Activated CD4-positive, alpha-beta T cell treated with anti-CD3 and anti-CD28 coated beads, Interleukin-2, Interleukin-6, amounts not matched to agents 100 ng/mL and 50 ng/mL, durations not matched to agents 16 hours and 8 hours (primary cell): ENCODE results near the gene ZNF860.
"Not testable (repeated sequence)": the region's sequence is repeated elsewhere in the genome, so short reads cannot be mapped to it uniquely, and the experiment has no call there.

ENCODE experiments used
- DNase-seq: peaks from one replicate; pipeline ENCODE4 v3.0.0-alpha.2; 2020

Gene ZNF860

GRCh38 chr3:31962801-31963205 is 18.7 kb upstream of the ZNF860 start:
- peak; percentile 16 for DNase-seq

GRCh38 chr3:31966978-31967591 is 14.5 kb upstream of the ZNF860 start:
- no peak for DNase-seq

DNA sequence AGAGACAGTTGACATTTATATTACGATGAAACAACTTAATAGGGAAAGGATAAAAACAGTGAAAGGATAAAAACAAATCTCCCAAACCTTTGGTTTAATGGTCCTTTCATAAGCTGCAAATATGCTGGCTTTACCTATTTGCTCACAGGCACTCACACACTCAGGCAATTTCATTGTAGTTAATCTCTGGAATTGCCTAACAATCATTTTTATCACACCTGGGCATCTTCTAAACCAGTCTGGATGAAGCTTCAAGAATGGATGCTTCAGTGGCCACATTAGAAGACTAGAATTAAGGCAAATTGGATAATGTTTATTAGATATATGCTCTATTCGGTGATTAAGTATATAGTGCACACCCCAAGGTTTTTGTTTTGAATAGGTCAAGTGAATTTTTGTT is 14.0 kb upstream of the ZNF860 start:
- no peak for DNase-seq

DNA sequence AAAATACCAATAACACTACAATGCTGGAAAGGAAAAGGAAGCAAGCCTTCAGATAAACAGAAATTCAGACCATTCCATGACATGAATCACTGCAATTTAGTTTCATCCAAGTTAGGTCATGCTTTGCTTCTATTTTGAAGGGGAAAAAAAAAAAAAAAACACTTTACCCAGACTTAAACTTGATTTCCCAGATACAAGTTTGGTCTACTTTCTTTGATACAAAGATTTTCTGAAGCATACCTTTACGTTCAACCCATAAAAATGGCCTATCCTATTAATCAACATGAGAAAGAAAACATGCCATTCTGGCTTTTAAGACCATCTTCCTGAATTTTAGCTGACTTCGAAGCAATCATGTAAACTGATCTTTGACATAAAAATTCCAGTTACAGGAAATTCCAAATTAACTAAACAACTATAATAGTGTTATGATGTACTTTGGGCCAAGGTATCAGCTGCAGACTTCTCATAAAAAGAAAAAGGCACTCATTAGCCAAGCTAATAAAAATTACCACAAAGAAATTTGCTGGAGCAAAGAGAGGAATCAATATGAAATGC is 13.1 kb upstream of the ZNF860 start:
- no peak for DNase-seq

DNA sequence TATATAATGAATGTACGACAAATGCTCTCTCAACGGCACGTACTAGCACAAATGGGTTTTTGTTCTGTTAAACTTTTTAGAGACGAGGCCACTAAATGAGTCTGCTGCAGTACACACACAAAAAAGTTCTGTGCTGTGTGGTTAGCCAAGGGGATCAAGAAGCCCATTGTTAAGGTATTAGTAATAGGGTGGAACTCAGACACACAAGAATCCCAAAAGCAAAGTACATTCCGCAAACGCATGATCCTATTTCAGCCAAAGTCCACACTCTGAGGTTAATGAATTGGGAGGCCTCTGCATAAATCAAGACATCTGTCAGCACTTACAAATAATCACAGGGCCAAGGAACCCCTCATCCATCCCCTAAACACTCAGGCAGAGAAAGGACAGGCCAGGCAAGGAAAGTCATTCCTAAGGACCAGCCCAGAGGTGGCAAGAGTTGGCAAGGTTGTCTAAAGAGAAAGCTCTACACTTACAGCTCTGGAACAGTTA is 12.6 kb upstream of the ZNF860 start:
- DNase-seq, result no peak

DNA sequence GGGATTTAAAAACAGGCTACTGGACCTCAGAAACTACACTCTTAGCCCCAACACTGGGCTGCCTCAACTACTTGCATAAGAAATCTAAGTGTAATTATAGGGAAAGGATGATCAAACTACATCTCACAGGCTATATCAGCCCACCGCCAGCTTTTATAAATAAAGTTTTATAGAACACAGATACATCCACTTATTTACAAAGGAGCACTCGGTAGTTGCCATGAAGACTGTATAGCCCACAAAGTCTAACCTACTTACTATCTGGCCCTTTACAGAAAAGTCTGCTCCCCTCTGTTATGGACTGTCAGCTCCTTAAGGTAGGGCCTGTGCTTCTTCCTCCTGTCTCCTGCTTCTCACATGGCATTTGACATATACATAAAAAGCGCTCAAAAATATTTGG is 9.9 kb upstream of the ZNF860 start:
- no peak for DNase-seq

GRCh38 chr3:31973081-31973480 is 8.5 kb upstream of the ZNF860 start:
- DNase-seq, result no peak

GRCh38 chr3:31973837-31974236 is 7.7 kb upstream of the ZNF860 start:
- DNase-seq, result no peak

DNA sequence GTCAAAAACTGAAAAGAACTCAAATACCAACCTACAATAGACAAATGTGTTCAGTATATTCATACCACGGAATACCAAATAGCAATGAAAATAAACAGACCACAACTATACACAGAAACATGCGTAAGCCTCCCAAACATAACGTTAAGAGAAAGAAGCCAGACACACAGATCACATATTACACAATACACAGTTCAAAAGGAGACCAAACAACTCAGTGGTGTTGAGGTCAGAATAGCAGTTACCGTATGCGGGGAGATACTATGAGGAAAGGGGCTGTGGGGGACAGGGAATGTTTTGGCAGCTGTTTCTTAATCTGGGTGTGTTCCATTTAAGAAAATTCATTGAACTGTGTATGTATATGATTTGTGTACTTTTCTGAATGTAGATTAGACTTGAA is 7.1 kb upstream of the ZNF860 start:
- DNase-seq, result no peak

GRCh38 chr3:31974964-31975363 is 6.6 kb upstream of the ZNF860 start:
- no peak for DNase-seq

DNA sequence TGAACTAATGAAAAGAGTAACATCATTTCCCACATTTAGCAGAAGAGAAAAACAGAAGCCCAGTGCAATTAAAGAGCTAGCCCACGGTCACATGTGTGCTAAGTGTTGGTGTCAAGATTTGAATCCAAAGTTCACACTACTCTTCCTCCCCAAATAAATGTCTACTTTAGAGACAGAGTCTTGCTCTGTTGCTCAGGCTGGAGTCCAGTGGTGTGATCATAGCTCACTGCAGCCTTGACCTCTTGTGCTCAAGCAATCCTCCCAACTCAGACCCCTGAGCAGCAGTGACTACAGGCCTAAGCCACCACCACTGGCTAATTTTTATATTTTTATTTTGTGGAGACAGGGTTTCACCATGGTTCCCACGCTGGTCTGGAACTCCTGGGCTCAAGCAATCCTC is 5.2 kb upstream of the ZNF860 start:
- DNase-seq, result no peak

DNA sequence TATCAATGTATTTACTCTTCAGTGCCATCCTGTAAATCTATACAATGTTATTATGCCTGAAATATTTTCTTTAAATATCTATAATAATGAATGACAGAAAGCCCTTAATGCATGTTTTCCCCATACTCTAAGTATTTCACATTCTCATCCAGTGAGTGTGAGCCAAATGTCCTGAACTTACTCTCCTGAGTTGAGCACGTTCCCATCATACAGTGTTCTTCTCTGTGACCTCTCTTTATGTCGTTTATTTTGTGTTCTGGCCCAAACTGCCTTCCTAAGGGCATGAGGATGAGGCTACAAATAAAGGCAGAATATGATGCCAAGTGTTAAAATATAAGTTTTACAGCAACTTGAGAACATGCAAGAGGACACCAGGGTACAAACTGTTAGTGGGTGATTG is 3.8 kb upstream of the ZNF860 start:
- no peak for DNase-seq

GRCh38 chr3:31978553-31978952 is 3.0 kb upstream of the ZNF860 start:
- DNase-seq, result no peak

- peak; percentile 70 for DNase-seq
Measured at GRCh38 chr3:31979001-31979697, 2.4 kb upstream of the ZNF860 start.

- peak; percentile 61 for DNase-seq
Measured at GRCh38 chr3:31980530-31981205, 882 bp upstream of the ZNF860 start.

DNA sequence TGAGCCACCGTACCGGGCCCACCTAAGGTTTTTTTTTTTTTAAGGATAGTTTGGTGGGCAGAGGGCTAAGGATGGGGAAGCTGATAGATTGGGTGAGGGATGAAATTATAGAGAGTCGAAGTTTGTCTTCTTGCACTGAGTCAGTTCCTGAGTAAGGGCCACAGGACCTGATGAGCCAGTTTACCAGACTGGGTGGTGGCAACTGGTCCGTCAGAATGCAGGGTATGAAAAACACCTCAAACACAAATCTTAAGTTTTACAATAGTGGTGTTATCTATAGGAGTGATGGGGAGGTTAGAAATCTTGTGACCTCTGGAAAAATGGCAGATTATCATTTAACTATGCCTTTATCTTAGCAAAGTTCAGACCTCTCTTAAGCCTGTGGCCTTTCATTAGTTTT is 2.8 kb downstream of the ZNF860 start:
- no peak for DNase-seq

- DNase-seq, result no peak
Measured at GRCh38 chr3:31985831-31986230, 4.3 kb downstream of the ZNF860 start.

- no peak for DNase-seq
Measured at GRCh38 chr3:31988271-31988670, 6.7 kb downstream of the ZNF860 start.

DNA sequence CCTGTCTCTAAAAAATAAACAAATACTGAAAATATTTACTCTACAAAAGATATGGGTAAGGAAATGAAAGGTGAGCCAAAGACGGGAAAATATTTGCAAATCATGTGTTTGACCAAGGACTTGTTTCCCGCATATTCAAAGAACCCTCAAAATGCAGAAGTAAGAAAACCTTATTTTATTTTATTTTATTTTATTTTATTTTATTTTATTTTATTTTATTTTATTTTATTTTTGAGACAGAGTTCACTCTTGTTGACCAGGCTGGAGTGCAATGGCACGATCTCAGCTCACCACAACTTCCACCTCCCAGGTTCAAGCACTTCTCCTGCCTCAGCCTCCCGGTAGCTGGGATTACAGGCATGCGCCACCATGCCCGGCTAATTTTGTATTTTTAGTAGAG is 11.4 kb downstream of the ZNF860 start:
- not testable (repeated sequence) for DNase-seq

DNA sequence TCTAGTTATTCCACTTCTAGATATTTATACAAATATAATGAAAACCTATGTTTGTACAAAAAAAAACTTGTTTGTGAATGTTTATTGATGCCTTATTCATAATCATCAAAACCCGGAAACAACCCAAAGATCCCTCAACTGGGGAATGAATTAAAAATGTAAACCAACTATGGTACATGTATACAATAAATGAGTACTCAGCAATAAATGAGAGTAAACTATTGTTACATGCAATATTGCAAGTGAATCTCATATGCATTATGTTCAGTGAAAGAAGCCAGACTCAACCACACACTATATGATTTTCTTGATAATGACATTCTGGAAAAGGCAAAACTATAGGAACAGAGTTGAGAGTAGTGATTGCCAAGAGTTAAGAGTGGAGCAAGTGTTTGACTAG is 12.3 kb downstream of the ZNF860 start:
- no peak for DNase-seq

DNA sequence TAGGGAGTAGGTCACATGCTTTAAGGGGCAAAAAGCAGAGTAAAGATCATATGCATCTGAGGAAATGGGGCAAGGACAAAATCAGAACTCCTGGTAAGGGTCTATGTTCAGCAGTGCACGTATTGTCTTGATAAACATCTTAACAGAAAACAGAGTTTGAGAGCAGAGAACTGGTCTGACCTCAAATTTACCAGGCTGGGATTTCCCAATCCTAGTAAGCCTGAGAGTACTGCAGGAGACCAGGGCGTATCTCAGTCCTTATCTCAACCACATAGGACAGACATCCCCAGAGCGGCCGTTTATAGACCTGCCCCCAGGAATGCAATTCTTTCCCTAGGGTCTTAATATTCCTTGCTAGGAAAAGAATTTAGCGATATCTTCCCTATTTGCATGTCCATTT is 13.5 kb downstream of the ZNF860 start:
- not testable (repeated sequence) for DNase-seq

DNA sequence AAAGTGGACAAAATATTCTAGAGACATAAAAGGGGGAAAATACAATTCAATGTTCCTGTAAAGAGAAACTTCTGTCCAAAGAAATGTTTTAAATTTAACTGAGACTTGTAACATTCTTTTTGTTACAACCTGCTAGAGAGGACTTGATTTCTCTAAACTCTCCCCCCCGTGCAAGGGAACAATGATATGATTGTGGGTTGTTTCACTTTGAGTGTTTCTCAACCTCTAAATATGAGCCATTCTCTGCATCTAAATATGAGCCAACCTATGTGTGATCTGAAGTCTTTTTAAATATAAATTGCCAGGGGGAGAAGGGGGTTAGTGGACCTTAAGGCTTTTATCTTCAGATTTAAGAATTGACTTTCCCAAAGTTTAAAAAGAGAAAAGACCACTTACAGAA is 14.6 kb downstream of the ZNF860 start:
- DNase-seq, result peak; percentile 45

GRCh38 chr3:31997500-31997899 is 15.9 kb downstream of the ZNF860 start:
- DNase-seq, result no peak

- DNase-seq, result peak; percentile 20
Measured at GRCh38 chr3:31999907-32000439, 18.4 kb downstream of the ZNF860 start.
